Measurements from ENCODE around the gene KCP. TPM values are rescaled to one million over a fixed set of nuclear protein-coding genes. Genes with fewer than 3 reads are reported as not detected.

The KCP gene
- total RNA-seq, 2 experiments from 2014 or later = 1.4 to 2.3 TPM

DNA sequence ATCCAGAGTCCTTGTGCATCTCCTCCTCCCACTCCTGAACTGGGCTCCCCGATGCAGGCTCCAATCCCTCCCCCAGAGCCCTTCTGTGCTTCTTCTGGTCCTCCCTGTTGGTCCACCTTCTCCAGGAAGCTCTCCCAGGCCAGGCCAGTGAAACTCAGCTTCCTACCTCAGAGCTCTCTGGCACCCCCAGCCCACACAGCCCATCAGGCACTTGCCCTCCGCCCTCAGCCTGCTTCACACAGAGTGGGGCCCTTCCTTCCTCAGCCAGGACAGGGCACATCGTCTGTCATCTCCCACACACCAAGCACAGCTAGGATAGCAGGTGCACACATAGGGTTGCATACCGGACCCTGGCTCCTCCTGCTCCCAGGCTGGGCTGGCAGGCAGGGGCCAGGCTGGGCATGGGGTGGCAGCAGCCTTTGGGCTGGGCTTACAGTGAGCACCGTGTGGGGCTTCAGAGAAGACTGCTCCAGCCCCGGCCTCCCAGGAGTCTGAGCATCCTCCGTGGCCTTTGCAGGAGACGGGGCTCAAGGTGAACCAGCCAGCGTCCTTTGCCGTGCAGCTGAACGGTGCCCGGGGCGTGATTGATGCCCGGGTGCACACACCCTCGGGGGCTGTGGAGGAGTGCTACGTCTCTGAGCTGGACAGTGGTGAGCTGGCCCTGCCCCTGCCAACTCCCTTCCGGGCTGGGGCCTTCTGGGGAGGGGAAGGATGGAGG, 54.3 kb downstream of the KCP start:
- Histone ChIP-seq H3K9me2 (ENCODE audit: insufficient read depth, low read length) (no peaks in the 10 kb centered on the region), H3K4me1 (ENCODE audit: insufficient read depth, low read length, poor library complexity, severe bottlenecking) (peaks cover 18% of the 10 kb centered on the region), H3K4me2 (ENCODE audit: low read length) (no peak overlapping the region), H3K36me3 (ENCODE audit: insufficient read depth, low read length) (no peaks in the 10 kb centered on the region), H4K20me1 (ENCODE audit: insufficient read depth, low read length) (no peaks in the 10 kb centered on the region), H3K9me3 (ENCODE audit: low read length) (no peaks in the 10 kb centered on the region), H3K4me3 (ENCODE audit: low read depth, low read length, poor library complexity, severe bottlenecking) (no peak overlapping the region), H3K79me2 (ENCODE audit: insufficient read depth, low read depth, low read length) (no peaks in the 10 kb centered on the region), H2AFZ (ENCODE audit: low read length) (no peak overlapping the region), H3K27ac (ENCODE audit: low read depth, low read length, poor library complexity, severe bottlenecking) (no peak overlapping the region)
- CTCF ChIA-PET (ENCODE audit: unreplicated experiment) = interaction anchor here (0.6 kb wide), 1 partner anchor 46 kb away, joined by 3 read pairs; no protein-coding TSS in a partner anchor
- POLR2A ChIA-PET = interaction anchor here (1.0 kb wide), 1 partner anchor 234 kb away, joined by 6 read pairs; no protein-coding TSS in a partner anchor
- no TSS peak for BruUV-seq (replicated peaks)
- no peak for DNase-seq (ENCODE audit: low spot score)
- TF ChIP-seq EZH2phosphoT487 (IDR thresholded peaks at IDR 0.05; ENCODE audit: borderline replicate concordance, low read depth, low read length) = no peak
- TF ChIP-seq, protein P1, sequence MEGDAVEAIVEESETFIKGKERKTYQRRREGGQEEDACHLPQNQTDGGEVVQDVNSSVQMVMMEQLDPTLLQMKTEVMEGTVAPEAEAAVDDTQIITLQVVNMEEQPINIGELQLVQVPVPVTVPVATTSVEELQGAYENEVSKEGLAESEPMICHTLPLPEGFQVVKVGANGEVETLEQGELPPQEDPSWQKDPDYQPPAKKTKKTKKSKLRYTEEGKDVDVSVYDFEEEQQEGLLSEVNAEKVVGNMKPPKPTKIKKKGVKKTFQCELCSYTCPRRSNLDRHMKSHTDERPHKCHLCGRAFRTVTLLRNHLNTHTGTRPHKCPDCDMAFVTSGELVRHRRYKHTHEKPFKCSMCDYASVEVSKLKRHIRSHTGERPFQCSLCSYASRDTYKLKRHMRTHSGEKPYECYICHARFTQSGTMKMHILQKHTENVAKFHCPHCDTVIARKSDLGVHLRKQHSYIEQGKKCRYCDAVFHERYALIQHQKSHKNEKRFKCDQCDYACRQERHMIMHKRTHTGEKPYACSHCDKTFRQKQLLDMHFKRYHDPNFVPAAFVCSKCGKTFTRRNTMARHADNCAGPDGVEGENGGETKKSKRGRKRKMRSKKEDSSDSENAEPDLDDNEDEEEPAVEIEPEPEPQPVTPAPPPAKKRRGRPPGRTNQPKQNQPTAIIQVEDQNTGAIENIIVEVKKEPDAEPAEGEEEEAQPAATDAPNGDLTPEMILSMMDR (conservative IDR thresholded peaks at IDR 0.05; ENCODE audit: low read length) = no peak
- intact Hi-C loops (cut with micrococcal nuclease; ENCODE audit: unreplicated experiment) = no loop called here

DNA sequence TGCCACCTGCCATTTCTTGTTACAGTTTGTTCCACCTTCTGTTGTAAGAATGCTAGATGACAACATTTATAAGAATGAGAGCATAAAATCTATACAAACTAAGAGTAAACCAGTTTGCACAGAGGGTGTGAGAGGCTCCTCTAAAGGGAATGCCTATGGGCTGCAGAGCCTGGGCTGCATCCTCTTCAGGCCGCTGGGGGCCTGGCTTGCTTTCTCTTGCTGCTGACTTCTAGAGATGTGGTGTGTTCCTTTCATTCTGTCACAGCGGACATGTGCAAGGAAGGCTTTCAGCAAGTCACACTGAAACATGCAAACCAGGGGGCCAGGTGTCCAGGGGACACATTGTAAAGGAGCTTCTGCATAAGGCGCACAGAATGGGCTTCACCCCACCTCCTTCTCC, 55.0 kb downstream of the KCP start:
- no peaks in the 10 kb centered on the region for H3K9me3 ChIP-seq (ENCODE audit: low read length)

More for the DNA sequence above, 55.0 kb downstream of the KCP start:
- DNase-seq (ENCODE audit: low spot score) = peak; percentile 32
- no peak for TF ChIP-seq EZH2phosphoT487 (IDR thresholded peaks at IDR 0.05; ENCODE audit: borderline replicate concordance, low read depth, low read length)
- TF ChIP-seq, protein P1 (conservative IDR thresholded peaks at IDR 0.05; ENCODE audit: low read length) = no peak
- Histone ChIP-seq H3K4me1 (ENCODE audit: insufficient read depth, low read length, poor library complexity, severe bottlenecking) (peaks cover 18% of the 10 kb centered on the region), H3K36me3 (ENCODE audit: insufficient read depth, low read length) (no peaks in the 10 kb centered on the region), H3K27ac (ENCODE audit: low read depth, low read length, poor library complexity, severe bottlenecking) (no peak overlapping the region), H4K20me1 (ENCODE audit: insufficient read depth, low read length) (no peaks in the 10 kb centered on the region), H2AFZ (ENCODE audit: low read length) (no peak overlapping the region), H3K9me2 (ENCODE audit: insufficient read depth, low read length) (no peaks in the 10 kb centered on the region), H3K79me2 (ENCODE audit: insufficient read depth, low read depth, low read length) (no peaks in the 10 kb centered on the region), H3K4me2 (ENCODE audit: low read length) (no peak overlapping the region), H3K4me3 (ENCODE audit: low read depth, low read length, poor library complexity, severe bottlenecking) (no peak overlapping the region)
- ChIA-PET CTCF (ENCODE audit: unreplicated experiment) (interaction anchor here (0.6 kb wide), 1 partner anchor 45 kb away, joined by 3 read pairs; no protein-coding TSS in a partner anchor), POLR2A (interaction anchor here (1.0 kb wide), 1 partner anchor 234 kb away, joined by 6 read pairs; no protein-coding TSS in a partner anchor)
- intact Hi-C loops (cut with micrococcal nuclease; ENCODE audit: unreplicated experiment) = no loop called here
- BruUV-seq (replicated peaks) = no TSS peak
